RKO (cell line): ENCODE measurements around the gene ZNF586.
A peak's percentile ranks its signal among the peaks of the same experiment; 100 is the strongest.
"Not testable (repeated sequence)": the region's sequence is repeated elsewhere in the genome, so short reads cannot be mapped to it uniquely, and the experiment has no call there.

Source experiments
- DNase-seq: peaks from one replicate; pipeline ENCODE4 v3.0.0-alpha.2; 2016; ENCODE audit warnings: low spot score

ZNF586 gene

GRCh38 chr19:57796580-57796979 lies 27.1 kb downstream of the ZNF586 start:
- DNase-seq: not testable (repeated sequence)

GRCh38 chr19:57800696-57801095 lies 31.2 kb downstream of the ZNF586 start:
- DNase-seq: no peak

GRCh38 chr19:57802269-57802668 lies 32.8 kb downstream of the ZNF586 start:
- no peak for DNase-seq

- no peak for DNase-seq
Measured at GRCh38 chr19:57803265-57803593, 33.8 kb downstream of the ZNF586 start.

GRCh38 chr19:57803594-57804325 lies 34.3 kb downstream of the ZNF586 start:
- DNase-seq: peak; percentile 53

- no peak for DNase-seq
Measured at GRCh38 chr19:57807541-57807940, 38.1 kb downstream of the ZNF586 start.

GRCh38 chr19:57810410-57811295 lies 41.2 kb downstream of the ZNF586 start:
- not testable (repeated sequence) for DNase-seq

- DNase-seq: no peak
Measured at GRCh38 chr19:57812226-57812625, 42.8 kb downstream of the ZNF586 start.

- DNase-seq: not testable (repeated sequence)
Measured at GRCh38 chr19:57812975-57813820, 43.7 kb downstream of the ZNF586 start.

GRCh38 chr19:57813919-57814504 lies 44.5 kb downstream of the ZNF586 start:
- DNase-seq: no peak

- peak; percentile 97 for DNase-seq
Measured at GRCh38 chr19:57814505-57815246, 45.2 kb downstream of the ZNF586 start, which contains the start of gene ZNF552. TSS of gene ZNF552 (minus strand) at chr19:57814913. CDS start at chr19:57814743, 170 bp downstream.

- DNase-seq: no peak
Measured at GRCh38 chr19:57815247-57816075, 46.0 kb downstream of the ZNF586 start.

GRCh38 chr19:57816652-57817051 lies 47.2 kb downstream of the ZNF586 start:
- no peak for DNase-seq

GRCh38 chr19:57817976-57818375 lies 48.5 kb downstream of the ZNF586 start:
- no peak for DNase-seq

GRCh38 chr19:57818378-57818777 lies 48.9 kb downstream of the ZNF586 start:
- no peak for DNase-seq

GRCh38 chr19:57819475-57820148 lies 50.1 kb downstream of the ZNF586 start:
- DNase-seq: peak; percentile 96

GRCh38 chr19:57820599-57820998 lies 51.1 kb downstream of the ZNF586 start:
- DNase-seq: no peak

- DNase-seq: not testable (repeated sequence)
Measured at GRCh38 chr19:57821095-57821494, 51.6 kb downstream of the ZNF586 start.

GRCh38 chr19:57821501-57821900 lies 52.0 kb downstream of the ZNF586 start:
- not testable (repeated sequence) for DNase-seq

- not testable (repeated sequence) for DNase-seq
Measured at GRCh38 chr19:57823155-57823554, 53.7 kb downstream of the ZNF586 start.
